Measurements from ENCODE around the gene DGKH.
"Not testable (repeated sequence)": the region's sequence is repeated elsewhere in the genome, so short reads cannot be mapped to it uniquely, and the experiment has no call there.

DGKH gene

DNA sequence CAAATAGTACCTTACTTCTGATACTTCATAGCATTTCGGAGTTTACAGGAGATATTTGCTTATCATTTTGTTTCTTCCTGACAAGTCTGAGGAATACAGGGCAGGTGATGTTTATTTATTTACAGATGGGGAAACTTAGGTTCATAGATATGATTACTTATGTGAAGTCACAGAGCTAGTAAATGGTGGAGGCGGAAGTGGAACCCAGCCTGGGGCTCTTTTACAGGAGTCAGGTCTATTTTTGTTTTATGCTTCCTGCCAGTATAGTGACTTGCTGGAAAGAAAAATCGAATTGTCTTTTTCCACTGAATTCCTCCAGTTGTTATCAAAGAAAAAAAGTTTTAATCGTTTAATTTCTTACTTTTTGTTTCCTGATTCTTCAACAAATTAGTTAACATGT lies 66.5 kb downstream of the DGKH start:
- no peak for DNase-seq

DNA sequence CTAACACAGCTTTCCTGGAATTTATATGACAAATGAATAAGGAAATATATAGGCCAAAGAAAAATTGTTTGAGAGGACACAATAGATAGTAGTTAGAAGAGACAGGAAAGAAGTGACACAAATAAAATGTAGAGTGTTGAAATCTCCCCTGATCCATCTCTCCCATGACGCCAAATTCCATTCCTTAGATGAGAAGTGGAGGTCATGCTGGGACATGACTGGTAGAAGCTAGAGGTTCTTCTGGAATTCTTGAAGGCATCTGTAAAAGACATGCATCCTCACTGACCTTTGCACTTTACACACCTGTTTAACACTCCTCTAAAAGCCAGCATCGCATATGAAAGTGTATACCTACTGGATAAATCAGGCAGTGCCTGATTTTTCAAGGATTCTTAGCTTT lies 67.8 kb downstream of the DGKH start:
- DNase-seq = no peak

DNA sequence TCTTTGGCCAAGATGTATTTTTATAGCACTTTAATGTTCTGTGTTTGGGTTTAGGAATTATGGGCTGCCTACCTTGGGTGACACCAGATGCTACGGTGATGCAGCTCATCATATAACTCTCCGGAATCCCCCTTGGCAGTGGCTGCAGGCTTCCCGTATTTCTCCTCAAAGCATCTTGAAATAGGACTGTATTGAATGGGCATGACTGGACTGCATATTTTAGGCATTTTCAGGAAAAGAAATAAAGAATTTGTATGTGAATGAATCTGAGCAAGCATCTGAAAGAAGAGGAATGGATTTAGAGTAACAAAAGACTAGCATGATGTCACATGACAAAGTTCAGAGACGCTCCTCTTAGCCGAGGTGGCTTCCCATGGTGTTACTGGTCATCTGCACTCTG lies 70.6 kb downstream of the DGKH start:
- DNase-seq = no peak

DNA sequence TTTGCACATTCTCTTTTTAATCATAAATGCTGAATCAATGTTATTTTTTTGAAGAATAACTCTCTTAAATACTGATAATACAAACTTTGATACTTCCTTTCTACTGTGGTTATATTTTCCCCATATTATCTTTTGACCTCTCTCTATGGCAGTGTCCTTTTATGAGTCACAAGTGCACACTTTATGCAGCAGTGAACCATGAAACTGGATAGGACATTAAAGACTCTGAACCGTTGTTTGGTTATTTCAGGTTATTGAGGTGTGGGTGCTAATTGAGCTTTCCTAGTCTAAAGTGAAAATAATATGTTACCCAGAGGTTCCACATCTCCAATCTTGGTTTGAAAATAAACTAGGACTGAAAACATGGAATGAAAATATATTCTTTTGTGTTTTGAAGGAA lies 71.4 kb downstream of the DGKH start:
- DNase-seq = no peak

DNA sequence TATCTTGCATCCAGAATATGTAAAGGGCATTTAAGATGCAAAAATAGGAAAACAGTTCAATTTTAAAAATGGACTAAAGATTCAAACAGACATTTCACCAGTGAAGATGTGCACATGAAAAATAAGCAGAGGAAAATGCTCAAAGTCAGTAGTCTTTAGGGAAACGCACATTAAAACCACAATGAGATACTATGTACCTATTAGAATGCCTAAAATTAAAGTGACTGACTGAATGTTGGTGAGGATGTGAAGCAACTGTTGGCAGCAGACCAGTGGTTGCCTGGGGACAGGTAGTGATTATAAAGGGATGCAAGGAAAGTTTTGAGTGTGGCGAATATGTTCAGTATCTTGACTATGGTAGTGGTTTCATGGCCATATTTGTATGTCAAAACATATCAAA lies 75.2 kb downstream of the DGKH start:
- DNase-seq = no peak

DNA sequence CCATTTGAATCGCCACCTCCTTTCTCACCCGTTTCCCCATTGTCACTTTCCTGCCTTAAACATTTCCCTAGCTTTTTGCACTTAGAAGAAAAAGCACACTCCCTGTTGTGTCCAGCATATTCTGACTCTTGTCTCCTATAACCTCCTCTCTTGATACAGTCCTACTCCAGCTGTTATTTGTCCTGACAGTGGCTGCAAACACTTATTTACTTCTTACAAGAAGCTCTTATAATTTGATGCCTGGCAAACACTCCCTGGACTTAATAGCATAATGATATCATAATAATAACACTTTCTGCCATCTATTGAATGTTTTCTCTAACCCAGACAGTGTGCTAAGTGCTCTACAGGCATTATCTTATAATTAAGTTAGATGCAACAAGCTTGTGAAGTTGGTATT lies 76.6 kb downstream of the DGKH start:
- DNase-seq = no peak

DNA sequence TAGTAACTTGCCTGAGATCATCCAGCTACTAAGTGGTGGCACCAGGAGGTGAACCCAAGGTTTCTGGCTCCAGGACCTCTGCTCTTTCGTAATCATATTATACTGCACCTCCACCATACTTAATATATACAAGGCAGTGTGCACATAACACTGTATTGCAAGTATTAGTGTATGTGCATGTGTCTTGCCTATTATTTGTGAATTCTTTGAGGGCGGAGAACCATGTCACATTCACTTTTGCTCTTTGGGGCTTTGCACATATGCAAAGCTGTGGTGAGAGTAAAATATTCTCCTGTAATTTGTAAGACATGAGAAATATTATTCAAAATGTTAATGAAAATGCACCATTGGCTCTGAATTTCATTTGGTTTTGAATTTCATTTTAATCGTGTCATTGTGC lies 78.6 kb downstream of the DGKH start:
- DNase-seq = no peak

DNA sequence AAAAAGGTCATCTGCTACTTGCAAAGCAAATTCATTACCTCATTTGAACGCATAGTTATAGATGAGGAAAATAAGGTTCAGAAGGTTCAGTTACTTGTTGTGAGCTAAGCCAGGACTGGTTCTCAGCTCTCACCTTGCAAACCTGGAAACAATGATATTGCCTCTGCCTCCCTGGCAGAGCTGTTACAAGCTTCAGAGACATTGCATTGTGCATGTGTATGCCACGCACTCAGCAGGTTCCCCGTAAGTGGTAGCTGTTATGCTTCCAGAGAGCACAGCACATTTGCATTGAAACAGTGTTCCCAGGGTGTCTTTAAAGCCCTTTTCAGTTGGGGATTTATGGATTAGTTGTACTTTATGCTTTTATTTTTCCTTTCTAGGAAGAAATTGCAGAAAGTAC lies 80.6 kb downstream of the DGKH start:
- no peak for DNase-seq

DNA sequence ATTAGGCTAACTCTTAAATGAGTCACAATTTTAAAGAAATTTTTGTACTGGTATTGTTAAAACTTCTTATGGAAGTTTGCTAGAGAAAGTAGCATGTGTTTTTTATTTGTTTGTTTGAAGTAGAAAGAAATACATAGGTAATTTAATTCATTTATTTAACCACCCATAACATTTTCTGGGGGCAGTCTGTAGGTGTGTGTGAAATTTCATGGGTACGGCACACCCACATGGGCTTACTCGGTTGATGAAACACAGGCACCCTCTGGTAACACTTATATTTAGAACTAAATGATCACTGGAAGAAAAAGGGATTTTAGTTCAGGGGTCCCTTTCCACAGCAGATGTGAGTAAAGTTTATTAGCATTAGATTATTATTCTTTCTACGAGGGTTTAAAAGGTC lies 88.1 kb downstream of the DGKH start:
- DNase-seq = no peak

DNA sequence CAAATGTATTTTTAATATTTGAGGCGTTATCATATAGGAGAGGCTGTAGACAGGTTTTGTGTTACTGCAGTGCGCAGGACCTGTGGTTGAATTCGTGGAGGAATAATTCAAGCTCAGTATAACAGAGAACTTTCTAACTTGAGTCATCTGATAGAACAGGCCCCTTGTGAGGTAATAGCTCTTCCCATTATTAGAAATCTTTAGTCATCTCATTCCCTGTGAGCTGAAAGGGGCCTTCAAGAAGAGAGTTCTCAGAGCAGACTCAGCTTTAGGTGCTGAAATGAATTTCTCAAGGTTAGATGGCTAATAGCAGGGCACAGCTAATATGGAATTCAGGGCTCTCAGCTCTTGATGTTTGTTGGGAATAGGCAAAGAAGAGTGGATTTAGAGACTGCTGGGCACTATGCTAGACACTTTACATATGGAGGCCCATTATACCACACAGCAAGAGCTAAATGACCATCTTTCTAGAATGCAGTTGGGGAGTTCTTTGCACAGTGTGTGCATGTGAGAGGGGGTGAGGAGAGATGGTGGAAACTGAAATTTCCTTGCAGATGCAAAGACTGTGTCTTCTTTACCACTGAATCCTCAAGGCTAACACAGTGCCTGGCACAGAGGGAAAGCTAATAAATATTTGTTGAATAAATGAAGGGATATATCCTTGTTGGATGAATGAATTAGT lies 89.5 kb downstream of the DGKH start:
- DNase-seq = no peak

DNA sequence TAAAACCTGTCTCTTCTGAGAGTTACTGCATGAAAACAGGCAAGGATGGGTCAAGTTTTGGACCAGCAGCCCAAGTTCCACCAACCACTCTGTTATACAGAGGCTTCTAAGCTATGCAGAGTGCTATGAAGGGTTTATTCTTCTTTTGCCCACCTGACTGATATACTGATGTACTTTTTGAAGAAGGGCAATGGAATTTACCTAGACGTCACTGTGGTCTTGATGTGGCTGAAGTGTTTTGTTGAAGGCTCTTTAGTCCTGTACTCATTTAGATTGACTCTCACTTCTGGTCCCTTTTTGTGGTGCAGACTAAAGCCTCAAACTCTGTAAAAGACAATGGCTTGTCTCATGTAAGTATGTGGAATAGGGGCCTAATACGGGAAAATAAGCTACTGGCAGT lies 92.0 kb downstream of the DGKH start:
- DNase-seq = no peak

DNA sequence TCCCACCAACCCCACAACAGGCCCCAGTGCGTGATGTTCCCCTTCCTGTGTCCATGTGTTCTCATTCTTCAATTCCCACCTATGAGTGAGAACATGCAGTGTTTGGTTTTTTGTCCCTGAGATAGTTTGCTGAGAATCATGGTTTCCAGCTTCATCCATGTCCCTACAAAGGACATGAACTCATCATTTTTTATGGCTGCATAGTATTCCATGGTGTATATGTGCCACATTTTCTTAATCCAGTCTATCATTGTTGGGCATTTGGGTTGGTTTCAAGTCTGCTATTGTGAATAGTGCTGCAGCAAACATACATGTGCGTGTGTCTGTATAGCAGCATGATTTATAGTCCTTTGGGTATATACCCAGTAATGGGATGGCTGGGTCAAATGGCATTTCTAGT lies 92.6 kb downstream of the DGKH start:
- not testable (repeated sequence) for DNase-seq

DNA sequence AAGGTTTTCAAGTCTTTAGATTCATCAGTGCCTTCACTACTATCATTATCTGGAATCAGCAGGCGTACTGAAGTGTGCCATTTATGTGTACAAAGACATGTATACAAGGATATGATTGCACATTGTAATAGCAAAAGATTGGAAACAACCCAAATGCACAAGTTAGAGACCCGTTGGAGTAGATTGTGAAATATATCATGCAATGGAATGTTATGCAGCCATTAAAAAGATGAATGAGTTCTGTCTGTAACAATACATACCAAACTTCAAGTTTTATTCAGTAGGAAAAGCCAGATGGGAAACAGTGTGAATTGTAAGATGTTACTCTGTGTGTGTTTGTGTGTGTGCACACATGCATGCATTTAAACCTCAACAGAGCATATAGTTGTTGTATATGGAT lies 97.9 kb downstream of the DGKH start:
- DNase-seq = no peak

DNA sequence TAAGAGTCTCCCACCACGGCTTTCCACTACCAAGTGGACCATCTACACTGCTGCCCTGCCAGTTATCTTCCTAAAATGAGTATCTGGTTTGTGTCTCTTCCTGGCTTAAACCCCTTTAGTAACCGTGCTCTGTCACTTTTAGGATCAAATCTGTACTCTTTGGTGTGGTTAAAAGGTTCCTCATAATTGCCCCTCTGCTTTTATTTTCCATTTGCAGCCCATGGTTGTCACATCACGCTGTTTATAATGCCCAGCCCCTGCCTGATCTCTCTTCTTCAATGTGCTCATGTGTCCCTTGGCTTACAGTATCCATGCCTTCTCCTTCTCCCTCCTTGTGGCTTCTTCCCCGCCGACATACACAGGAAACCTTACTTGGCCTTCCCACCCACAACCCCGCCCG lies 100.1 kb downstream of the DGKH start:
- DNase-seq = no peak

DNA sequence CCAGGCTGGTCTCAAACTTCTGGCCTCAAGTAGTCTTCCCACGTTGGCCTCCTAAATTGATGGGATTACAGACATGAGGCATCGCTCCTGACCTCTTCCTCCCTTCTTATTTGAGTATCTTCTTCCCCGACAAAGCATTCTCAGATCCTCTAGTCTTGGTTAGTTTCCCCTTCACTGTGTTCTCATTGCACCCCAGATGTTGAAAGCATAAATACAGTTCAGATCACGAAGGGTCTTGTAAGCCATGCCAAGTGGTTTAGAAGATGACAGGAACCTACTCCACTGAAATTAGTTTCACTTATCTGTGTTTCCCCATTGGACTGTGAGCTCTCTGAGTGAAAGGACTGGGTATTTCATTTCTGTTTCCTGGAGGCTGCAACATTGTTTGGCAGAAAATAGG lies 100.7 kb downstream of the DGKH start:
- DNase-seq = no peak

DNA sequence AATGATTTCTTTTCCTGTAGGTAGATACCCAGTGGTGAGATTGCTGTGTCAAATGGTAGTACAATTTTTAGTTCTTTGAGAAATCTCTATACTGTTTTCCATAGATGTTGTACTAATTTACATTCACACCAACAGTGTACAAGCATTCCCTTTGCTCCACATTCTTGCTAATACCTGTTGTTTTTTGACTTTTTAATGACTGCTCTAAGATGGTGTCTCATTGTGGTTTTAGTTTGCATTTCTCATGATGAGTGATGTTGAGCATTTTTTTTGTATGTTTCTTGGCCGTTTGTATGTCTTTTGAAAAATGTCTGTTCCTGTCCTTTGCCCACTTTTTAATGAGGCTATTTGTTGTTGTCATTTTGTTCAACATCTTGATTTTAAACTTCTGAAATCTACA lies 103.3 kb downstream of the DGKH start:
- no peak for DNase-seq

DNA sequence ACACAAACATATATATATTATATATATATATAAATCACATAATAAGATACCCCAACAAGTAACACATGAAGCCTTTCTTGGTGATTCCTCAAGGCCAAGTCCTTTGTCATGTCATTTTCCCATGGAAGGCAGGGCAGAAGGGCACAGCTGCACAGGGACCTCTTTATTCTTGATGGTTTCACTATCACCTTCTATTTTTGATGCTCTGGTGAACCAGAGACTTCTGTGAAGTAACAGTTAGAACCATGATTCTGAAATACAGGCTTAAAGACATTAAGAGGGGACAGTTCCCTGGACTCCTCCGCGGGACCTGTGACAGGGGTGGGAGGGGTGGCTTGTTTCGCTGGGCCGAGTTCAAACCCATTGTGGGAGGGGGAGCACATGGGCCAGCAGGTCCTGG lies 104.0 kb downstream of the DGKH start:
- no peak for DNase-seq

DNA sequence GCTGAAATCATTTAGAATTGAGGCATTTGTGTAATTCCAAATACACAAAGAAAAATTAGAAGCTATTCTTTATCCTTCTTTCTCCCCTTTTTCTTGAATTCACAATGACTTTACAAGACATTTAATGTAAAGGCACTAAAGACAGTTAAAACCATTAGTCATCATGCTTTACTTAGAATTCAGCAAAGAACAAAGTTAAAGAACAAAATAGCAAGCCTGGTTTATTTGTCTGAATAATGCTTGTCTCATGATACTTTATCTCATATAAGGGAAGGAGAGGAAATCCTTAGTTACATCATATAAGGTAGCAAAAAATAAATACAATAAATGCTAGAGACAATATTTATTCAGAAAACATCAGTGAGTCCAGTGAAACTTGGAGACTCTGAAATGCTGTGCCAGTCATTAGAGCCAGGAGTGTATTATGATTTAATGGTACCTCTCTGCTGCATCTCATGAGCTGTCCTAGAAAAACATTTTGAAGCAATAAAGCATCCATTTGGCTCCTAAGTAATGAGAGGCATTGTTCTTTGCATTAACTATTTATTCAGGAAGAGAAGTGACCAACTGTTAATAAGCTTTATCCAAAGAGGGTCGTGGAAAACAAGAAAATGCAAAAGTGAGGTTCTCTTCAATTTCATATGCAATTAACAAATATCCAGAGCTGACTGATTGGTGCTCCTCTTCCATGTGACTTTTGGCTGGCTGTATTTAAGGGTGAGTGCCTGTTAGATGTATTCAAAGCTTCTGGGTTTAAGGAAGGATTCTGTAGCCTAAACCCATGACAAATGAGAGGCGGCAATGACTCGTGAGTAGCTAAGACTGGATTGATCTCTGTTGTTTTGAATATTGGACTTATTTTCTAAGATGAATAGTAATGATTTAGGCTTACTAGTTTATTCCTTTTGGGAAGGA lies 105.0 kb downstream of the DGKH start:
- DNase-seq = no peak

DNA sequence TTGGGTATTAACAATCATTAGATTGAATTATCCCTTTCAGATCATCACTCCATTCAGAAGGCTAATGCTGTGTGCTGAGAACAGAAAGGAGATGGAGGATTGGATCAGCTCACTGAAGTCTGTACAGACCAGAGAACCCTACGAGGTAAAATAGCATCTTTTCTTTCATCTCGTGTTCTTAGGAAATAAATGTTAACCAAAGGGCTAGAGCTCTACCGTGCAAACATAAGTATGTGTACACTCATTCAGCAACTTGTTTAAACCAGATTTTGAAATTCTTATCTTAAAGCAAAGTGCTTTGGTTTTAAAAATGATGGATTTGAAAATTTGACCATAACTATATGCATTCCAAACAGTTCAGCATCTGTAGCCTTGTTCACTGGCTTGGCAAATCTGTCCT lies 106.8 kb downstream of the DGKH start:
- no peak for DNase-seq

DNA sequence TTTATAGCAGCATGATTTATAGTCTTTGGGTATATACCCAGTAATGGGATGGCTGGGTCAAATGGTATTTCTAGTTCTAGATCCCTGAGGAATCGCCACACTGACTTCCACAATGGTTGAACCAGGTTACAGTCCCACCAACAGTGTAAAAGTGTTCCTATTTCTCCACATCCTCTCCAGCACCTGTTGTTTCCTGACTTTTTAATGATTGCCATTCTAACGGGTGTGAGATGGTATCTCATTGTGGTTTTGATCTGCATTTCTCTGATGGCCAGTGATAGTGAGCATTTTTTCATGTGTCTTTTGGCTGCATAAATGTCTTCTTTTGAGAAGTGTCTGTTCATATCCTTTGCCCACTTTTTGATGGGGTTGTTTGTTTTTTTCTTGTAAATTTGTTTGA lies 114.9 kb downstream of the DGKH start:
- DNase-seq = not testable (repeated sequence)

DNA sequence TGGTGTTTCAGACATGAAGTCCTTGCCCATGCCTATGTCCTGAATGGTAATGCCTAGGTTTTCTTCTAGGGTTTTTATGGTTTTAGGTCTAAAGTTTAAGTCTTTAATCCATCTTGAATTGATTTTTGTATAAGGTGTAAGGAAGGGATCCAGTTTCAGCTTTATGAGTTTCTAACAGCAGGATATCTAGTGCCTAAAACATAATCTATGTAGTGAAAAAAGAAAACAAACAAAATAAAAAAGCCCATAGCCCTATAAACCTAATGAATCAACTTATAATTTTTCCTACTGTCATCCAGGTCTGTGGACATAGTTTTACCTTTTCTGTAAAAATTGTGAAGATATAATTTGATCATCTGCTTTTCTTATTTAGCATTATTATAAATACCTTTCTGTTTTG lies 115.5 kb downstream of the DGKH start:
- DNase-seq = not testable (repeated sequence)

DNA sequence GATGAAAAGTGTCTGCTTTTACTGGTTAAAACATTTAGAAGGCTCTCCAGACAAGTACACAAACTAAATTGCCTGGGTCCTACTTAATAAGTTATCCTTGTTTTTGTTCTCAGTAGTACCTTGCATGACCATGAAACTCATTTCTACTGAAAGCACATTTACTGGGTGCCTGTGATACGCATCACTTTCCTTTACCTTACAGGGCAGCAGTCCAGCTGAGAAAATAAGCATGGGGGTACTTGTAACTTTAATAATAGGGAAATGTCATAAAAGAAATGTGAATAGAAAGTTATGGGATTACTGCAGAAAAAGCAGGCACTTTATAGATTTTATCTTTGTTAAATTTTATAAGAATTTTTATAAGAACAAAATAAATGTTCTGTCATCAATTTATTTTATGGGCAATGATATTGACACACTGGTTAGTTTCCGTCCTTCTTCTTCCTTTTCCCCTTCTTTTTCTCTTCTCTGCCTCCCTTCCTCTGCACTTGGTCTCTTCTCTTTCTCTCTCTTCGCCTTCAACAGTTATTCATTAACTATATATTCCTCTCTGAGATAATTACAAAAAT lies 116.2 kb downstream of the DGKH start:
- DNase-seq = no peak

DNA sequence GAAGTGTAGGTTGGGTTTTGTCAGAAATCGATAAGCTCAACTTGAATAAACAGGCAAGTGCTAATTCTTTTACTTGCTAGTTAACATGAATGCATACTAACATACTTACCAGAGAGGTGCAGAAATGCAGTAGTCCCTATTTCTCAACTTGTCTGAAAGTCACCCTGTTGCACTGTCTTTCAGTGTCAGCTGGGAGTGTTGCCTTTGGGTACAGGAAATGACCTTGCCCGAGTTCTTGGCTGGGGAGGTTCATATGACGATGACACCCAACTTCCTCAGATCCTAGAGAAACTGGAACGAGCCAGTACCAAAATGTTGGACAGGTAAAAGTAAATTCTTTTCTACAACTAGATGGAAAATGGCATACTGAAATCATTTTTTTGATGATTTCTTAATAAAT lies 120.0 kb downstream of the DGKH start:
- DNase-seq = no peak

DNA sequence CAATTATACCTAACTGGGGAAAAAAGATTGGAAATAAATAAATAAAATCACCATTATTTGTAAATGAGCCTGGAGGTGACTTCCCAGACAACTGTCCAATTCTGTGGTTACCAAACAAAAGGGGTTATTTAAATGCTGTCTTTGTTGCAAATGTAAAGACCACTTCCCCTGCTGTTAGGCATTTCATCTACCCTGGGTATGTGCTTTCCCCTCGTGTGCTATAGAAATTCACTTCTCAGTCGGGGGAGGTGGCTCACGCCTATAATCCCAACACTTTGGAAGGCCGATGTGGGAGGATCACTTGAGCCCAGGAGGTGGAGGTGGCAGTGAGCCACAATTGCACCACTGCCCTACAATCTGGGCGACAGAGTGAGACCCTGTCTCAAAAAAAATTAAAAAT lies 121.6 kb downstream of the DGKH start:
- no peak for DNase-seq
